HL-60 (cell line): Measurements from ENCODE around the gene RER1.

Experiments
- CTCF ChIP-seq: IDR thresholded peaks from one replicate; pipeline ENCODE4 v1.5.1; 2011; ENCODE audit warnings: low read length, control low read depth, inconsistent platforms; ENCODE audit not compliant: insufficient read depth
- REST ChIP-seq: IDR thresholded peaks from 2 replicates; pipeline ENCODE4 v1.6.1; 2012; ENCODE audit warnings: low read depth; ENCODE audit not compliant: insufficient replicate concordance
- SPI1 ChIP-seq: IDR thresholded peaks from 2 replicates; pipeline ENCODE4 v1.6.1; 2012; ENCODE audit warnings: low read depth, mild to moderate bottlenecking, borderline replicate concordance

- TF ChIP-seq CTCF (no peak), SPI1 (no peak), REST (no peak)
Observed at GRCh38 chr1:2438641-2439040, 47.0 kb downstream of the RER1 start.
